A549 (cell line): ENCODE measurements around the gene SH2B3.

ENCODE experiments used
- BHLHE40 ChIP-seq: IDR thresholded peaks from 2 replicates; pipeline ENCODE4 v1.6.1; 2012; ENCODE audit warnings: low read depth, low read length, inconsistent platforms
- CBX2 ChIP-seq: fragments of 200-600 bp; sonication (generic); IDR thresholded peaks from 2 replicates; pipeline ENCODE4 v1.6.1; 2016; ENCODE audit warnings: low read depth, mild to moderate bottlenecking, borderline replicate concordance
- EP300 ChIP-seq, 2 experiments: fragments of >200 bp; sonication (Bioruptor Twin); formaldehyde crosslinking; IDR thresholded peaks; 2 replicates in 1 of 2; 3 replicates in 1 of 2; pipeline ENCODE4 v1.6.1; 2016 to 2017
- HOXA7 ChIP-seq: fragments of 250-450 bp; sonication (Bioruptor Pico); IDR thresholded peaks from 2 replicates; pipeline ENCODE4 v1.5.0; 2020; ENCODE audit warnings: mild to moderate bottlenecking, moderate library complexity
- KDM5A ChIP-seq: fragments of 200-600 bp; sonication (generic); IDR thresholded peaks from 2 replicates; pipeline ENCODE4 v1.6.1; 2016; ENCODE audit warnings: antibody characterized with exemption, mild to moderate bottlenecking
- MAZ ChIP-seq: fragments of 150-350 bp; IDR thresholded peaks from 2 replicates; pipeline ENCODE4 v1.6.1; 2014; ENCODE audit warnings: antibody characterized with exemption, low read depth, low read length, borderline replicate concordance
- NR3C1 ChIP-seq: fragments of >200 bp; sonication (Bioruptor Twin); formaldehyde crosslinking; IDR thresholded peaks from 3 replicates; pipeline ENCODE4 v1.6.1; 2017
- POLR2A ChIP-seq: IDR thresholded peaks from 2 replicates; pipeline ENCODE4 v1.6.1; 2012; ENCODE audit warnings: mild to moderate bottlenecking, low read length
- RCOR1 ChIP-seq: fragments of 150-350 bp; IDR thresholded peaks from 2 replicates; pipeline ENCODE4 v1.6.1; 2014; ENCODE audit warnings: antibody characterized with exemption, low read length, low read depth
- SREBF2 ChIP-seq: fragments of 450-650 bp; IDR thresholded peaks from 2 replicates; pipeline ENCODE4 v1.6.1; 2014; ENCODE audit warnings: mild to moderate bottlenecking, moderate library complexity
- TF ChIP-seq, protein P1 (sequence below): fragments of >200 bp; sonication (Bioruptor Twin); formaldehyde crosslinking; IDR thresholded peaks from 3 replicates; pipeline ENCODE4 v1.5.1; 2016
- TF ChIP-seq, protein P2 (sequence below): fragments of 200-600 bp; sonication (generic); IDR thresholded peaks from 2 replicates; pipeline ENCODE4 v1.6.1; 2016; ENCODE audit warnings: antibody characterized with exemption, mild to moderate bottlenecking, moderate library complexity

DNA sequence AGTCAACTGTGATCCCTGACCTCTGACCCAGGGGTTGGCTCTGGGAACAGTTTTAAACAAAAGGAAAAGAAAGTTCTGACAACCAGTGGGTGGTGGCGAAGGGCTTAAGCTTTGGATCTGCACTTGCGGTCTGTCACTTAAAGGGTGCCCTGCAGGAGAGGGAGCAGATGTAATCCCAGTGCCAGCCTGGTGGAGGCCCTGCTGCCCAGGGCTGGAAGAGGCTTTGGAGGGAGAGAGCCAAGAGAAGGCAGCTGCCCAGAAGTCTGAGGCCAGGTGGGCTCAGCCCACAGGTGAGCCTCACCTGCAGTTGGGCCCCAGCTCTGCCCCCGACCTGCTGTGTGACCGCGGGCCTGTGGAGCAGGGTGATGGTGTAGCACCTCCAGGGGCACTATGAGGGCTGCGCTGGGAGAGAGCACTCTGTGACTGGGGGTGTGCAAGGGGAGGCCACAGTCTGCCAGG lies 19.1 kb downstream of the SH2B3 start:
- TF ChIP-seq MAZ (no peak), CBX2 (no peak), SREBF2 (no peak), KDM5A (no peak), HOXA7 (CRISPR knock-in tag) (no peak), EP300 (IDR thresholded peaks at IDR 0.05) (no peak), POLR2A (no peak), BHLHE40 (no peak), NR3C1 (no peak), RCOR1 (no peak)
- TF ChIP-seq, protein P1, sequence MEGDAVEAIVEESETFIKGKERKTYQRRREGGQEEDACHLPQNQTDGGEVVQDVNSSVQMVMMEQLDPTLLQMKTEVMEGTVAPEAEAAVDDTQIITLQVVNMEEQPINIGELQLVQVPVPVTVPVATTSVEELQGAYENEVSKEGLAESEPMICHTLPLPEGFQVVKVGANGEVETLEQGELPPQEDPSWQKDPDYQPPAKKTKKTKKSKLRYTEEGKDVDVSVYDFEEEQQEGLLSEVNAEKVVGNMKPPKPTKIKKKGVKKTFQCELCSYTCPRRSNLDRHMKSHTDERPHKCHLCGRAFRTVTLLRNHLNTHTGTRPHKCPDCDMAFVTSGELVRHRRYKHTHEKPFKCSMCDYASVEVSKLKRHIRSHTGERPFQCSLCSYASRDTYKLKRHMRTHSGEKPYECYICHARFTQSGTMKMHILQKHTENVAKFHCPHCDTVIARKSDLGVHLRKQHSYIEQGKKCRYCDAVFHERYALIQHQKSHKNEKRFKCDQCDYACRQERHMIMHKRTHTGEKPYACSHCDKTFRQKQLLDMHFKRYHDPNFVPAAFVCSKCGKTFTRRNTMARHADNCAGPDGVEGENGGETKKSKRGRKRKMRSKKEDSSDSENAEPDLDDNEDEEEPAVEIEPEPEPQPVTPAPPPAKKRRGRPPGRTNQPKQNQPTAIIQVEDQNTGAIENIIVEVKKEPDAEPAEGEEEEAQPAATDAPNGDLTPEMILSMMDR, result no peak
- TF ChIP-seq, protein P2, sequence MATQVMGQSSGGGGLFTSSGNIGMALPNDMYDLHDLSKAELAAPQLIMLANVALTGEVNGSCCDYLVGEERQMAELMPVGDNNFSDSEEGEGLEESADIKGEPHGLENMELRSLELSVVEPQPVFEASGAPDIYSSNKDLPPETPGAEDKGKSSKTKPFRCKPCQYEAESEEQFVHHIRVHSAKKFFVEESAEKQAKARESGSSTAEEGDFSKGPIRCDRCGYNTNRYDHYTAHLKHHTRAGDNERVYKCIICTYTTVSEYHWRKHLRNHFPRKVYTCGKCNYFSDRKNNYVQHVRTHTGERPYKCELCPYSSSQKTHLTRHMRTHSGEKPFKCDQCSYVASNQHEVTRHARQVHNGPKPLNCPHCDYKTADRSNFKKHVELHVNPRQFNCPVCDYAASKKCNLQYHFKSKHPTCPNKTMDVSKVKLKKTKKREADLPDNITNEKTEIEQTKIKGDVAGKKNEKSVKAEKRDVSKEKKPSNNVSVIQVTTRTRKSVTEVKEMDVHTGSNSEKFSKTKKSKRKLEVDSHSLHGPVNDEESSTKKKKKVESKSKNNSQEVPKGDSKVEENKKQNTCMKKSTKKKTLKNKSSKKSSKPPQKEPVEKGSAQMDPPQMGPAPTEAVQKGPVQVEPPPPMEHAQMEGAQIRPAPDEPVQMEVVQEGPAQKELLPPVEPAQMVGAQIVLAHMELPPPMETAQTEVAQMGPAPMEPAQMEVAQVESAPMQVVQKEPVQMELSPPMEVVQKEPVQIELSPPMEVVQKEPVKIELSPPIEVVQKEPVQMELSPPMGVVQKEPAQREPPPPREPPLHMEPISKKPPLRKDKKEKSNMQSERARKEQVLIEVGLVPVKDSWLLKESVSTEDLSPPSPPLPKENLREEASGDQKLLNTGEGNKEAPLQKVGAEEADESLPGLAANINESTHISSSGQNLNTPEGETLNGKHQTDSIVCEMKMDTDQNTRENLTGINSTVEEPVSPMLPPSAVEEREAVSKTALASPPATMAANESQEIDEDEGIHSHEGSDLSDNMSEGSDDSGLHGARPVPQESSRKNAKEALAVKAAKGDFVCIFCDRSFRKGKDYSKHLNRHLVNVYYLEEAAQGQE, result no peak
